ENCODE measurements around the gene CMSS1.

DNA sequence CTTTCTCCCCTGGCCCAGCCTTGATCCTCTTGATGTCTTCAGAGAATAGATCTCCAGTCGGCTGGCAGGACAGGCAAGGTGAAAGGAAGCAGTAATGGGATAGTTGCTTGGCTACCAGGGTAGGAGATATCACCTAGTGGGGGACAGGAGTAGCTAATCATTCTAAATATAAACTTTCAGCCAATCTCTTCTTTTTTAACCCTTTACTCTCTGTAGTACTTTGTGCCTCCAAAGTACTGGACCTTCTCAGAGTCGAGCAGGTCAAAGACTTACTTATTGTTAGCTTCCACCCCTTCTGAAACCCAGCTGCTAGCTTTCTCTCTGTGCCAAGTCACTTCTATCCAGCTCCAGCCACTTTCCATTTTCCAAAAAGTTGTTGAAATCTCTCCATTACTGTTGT is 340.0 kb downstream of the CMSS1 start:
- TF ChIP-seq, protein P1, sequence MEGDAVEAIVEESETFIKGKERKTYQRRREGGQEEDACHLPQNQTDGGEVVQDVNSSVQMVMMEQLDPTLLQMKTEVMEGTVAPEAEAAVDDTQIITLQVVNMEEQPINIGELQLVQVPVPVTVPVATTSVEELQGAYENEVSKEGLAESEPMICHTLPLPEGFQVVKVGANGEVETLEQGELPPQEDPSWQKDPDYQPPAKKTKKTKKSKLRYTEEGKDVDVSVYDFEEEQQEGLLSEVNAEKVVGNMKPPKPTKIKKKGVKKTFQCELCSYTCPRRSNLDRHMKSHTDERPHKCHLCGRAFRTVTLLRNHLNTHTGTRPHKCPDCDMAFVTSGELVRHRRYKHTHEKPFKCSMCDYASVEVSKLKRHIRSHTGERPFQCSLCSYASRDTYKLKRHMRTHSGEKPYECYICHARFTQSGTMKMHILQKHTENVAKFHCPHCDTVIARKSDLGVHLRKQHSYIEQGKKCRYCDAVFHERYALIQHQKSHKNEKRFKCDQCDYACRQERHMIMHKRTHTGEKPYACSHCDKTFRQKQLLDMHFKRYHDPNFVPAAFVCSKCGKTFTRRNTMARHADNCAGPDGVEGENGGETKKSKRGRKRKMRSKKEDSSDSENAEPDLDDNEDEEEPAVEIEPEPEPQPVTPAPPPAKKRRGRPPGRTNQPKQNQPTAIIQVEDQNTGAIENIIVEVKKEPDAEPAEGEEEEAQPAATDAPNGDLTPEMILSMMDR (IDR thresholded peaks at IDR 0.05 in 4 of 5, conservative IDR thresholded peaks at IDR 0.05 in 1 of 5) = no peak
- TF ChIP-seq POLR2A (IDR thresholded peaks at IDR 0.05) = no peak
